NK-92 treated with Interleukin-12 subunit alpha and Interleukin-12 subunit beta, amount 100 ng/mL, for 24 hours (cell line): ENCODE results near the gene GABRG3.

Source experiments
- DNase-seq: peaks from one replicate; lab custom pipeline; 2025; lab: John Stamatoyannopoulos, UW

The GABRG3 gene

GRCh38 chr15:27097506-27097905 is 126.5 kb downstream of the GABRG3 start:
- no peak for DNase-seq

GRCh38 chr15:27101982-27102381 is 131.0 kb downstream of the GABRG3 start:
- DNase-seq: no peak

GRCh38 chr15:27111323-27111722 is 140.3 kb downstream of the GABRG3 start:
- DNase-seq: no peak

DNA sequence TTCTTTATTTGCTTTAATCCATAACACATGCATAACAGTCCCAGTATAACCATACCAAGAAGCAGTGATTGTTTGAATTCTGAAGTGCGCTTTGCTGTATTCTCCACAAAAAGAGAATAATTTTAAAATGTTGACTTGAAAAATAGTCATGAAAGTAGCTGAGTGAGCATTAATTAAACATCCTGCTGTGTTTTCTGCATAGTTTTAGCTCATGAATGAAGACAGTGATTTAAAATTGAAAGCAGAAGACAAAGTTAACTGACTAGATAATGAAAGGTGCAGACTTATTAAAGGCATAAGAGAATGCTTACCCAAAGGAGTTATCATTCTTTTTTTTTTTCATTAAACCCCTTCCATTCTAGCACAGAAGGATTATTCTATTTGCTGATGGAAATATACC is 143.5 kb downstream of the GABRG3 start:
- no peak for DNase-seq

GRCh38 chr15:27119695-27120266 is 148.8 kb downstream of the GABRG3 start:
- no peak for DNase-seq

GRCh38 chr15:27121672-27122071 is 150.7 kb downstream of the GABRG3 start:
- no peak for DNase-seq

DNA sequence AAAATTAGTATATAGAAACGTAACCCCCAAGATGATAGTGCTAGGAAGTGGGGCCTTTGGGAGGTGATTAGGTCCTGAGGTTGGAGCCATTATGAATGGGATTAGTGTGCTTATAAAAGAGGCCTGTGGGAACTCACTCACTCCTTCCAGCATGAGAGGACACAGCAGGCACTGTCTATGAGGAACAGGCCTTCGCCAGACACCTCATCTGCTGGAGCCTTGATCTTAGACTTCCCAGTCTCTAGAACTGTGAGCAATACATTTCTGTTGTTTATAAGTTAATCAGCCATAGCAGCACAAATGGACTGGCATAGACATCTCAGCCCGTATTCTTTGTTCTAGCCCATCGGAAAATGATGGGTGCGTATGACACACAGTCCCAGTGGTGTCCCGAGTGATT is 152.3 kb downstream of the GABRG3 start:
- DNase-seq: no peak

- no peak for DNase-seq
Measured at GRCh38 chr15:27123808-27124207, 152.8 kb downstream of the GABRG3 start.

DNA sequence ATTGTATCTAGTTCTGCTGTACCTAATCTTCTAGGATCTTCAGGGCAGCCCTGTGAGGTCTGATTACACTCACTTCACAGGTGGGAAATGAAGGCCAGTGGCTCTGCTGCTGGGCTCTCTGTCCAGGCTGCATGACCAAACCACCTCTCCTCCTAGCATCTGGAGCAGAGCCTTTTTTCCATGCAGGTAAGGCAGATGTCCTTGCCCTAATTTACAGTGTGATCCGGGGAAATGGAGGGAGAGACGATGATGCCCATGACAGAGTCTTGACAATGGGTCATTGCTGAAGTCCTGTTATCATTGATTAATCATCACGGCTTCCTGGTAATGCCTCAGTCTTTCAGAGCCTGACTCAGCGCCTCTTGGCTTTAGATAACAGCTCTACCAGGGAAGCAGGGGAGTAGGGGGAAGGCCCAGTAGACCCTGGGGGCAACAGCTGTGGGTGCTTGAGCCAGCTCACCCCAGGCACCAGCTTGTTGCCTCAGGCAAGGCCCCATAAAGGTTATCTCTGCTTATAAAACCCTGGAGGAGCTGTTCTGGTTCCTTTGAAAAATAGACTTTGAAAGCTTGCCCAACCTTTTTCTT is 153.4 kb downstream of the GABRG3 start:
- DNase-seq: no peak

DNA sequence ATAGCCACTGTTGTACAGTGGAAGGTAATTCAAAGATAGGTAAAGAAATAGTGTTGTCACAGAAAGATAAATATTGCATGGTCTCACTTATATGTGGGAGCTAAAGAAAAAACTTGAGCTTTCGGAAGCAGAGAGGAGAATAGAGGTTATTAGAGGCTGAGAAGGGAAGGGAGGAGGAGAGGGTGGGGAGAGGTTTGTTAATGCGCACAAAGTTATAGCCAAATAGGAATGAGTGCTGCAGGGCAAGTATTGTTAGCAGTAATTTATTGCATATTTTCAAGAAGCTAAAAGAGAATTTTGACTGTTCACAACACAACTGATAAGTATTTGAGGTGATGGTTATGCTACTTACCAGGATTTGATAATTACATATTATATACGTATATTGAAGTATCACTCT is 154.2 kb downstream of the GABRG3 start:
- no peak for DNase-seq

GRCh38 chr15:27126449-27126848 is 155.5 kb downstream of the GABRG3 start:
- DNase-seq: no peak

- no peak for DNase-seq
Measured at GRCh38 chr15:27127815-27128570, 157.0 kb downstream of the GABRG3 start.

DNA sequence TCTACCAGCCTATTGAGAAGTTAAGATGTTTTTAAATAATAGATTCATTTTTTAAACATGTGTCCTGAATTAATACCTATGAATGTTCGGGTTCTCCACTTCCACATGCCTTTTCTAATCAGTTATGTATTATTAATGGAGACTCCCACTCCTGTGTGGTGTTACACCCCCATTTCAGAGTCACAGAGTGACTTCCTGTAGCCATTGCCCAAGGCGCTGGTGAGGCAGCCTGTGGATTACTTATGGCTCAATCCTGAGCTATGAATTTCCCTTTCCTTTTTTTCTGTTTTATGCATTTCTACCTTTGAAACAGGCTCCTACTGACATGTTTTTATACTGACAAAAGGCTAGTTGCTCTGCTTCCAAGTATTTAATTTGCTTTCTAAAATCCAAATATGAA is 162.3 kb downstream of the GABRG3 start:
- no peak for DNase-seq

DNA sequence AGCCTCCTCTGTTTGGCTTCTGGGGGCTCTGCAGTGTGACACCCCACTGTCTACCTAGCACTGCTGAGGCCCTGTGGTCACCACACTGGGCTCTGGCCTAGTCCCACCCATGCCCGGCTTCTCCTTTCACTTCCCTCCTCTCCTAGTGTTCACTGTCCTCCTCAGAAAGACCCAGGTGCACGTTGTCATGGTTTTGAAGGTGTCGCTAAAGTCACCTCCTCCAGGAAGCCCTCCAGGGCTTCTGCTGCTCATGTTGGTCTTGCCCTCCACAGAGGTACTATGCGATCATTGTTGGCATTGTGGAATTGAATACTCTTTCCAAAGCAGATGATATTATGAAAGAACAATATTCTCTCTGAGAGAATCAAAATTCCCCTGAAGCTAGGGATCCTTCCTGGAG is 163.5 kb downstream of the GABRG3 start:
- no peak for DNase-seq

DNA sequence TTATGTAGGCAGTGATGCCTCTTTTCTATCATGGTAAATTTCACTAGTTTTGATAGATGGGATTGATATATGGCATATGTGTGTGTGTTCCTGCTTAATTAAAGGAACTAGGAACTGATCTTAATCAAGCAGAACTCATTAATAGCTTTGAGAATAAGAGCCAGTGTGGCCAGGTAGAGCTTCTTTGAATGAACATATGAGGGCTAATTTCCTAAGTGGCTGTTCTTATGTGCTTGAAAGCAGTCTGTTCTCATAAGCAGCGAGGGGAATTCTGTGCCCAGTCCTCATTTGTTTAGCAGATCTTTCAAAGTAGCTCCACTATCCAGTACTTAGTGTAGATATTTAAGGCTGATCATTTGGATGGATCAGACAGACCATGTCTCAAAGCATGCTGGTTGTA is 164.2 kb downstream of the GABRG3 start:
- DNase-seq: no peak

DNA sequence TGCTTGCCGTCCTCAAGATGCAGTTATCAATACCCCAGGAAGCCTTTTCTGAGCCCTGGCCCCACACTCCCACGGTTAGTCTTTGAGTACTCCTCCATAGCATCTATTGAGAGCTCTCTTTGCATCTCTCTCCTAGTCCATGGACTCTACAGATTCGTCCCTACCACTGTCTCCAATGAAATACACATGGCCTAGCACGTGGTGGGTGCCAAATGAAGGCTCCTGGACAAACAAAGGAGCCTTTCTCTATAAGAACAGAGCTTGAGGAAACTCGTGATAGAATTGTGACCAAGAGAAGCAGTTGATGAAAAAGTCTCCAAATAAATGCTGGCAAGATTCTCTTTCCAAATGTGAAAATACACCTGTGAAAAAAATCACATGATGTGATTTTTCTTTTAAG is 166.1 kb downstream of the GABRG3 start:
- DNase-seq: no peak

DNA sequence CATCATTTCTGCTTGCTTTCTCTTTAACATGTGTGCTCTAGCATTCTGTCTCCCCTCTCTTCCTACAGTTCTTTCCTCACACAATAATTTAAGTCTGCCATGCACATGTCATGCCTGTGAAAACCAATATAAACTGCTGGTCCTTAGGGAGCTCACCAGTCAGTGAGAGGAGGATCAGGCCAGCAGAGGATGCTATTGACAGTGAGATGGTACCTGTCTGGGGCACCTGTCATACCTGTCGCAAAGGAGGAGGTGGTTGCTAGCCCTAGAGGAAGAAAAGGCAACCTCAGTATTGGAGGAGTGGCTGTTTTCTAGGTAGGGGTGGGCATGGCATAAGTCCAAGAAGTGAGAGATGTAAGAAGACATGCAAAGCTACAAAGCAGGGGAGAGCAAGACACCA is 194.6 kb downstream of the GABRG3 start:
- no peak for DNase-seq

DNA sequence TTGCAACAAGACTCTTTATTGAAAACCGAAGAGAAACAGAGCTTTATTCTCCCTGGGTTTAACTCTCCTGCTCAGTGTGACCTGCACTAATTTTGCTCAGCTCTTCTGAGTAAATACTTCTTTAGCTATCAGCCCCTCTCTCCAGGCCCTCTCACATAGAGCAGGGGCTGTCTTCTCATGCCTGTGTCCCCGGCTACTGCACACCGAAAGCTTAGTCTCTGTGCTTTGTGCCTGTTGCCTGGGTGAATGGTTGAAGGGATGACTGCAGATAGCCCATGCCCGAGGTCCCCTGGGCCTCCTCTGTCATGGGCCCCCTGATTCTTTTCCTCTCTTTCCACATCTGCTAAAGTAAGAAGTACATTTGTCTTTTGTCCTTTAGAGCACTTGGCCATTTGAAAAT is 195.9 kb downstream of the GABRG3 start:
- no peak for DNase-seq

DNA sequence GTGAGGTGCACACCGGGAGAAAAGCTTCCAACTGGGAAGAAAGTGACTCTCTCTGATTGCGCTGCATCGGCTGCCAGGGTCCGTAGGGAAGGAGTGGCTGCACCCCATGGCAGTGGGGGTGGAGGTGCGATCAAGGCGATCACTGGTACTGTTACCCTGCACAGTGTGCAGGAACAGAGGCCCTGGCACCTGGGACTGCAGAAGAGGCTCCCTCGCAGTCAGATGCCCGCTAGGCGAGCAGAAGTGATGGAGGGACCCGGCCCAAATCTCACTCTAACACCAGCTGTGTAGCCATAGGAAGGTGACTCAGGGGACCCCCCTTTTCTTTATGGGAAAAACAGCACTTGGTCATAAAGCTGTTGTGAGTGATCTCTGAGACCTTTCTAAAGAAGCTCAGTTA is 196.8 kb downstream of the GABRG3 start:
- DNase-seq: no peak

DNA sequence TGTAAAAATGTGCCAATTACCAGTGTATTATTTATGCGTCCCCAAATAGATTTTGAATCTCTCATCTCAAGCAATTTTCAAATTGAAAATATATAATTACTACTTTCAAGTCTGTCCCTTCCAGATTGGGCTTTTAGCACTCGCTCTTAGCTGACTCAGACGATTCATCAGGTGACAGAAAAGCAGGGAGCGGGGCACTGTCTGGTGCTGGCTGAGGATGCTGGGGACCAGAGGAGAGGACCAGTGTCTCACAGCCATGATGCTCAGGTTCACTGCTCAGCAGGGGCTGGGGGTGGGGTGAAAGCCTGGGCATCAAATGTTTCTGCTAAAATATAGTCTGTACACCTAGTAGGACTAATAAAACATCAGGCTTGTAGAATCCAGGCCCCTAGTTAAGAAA is 199.9 kb downstream of the GABRG3 start:
- DNase-seq: no peak

- no peak for DNase-seq
Measured at GRCh38 chr15:27172821-27173220, 201.8 kb downstream of the GABRG3 start.

- DNase-seq: no peak
Measured at GRCh38 chr15:27175472-27176153, 204.6 kb downstream of the GABRG3 start.

- DNase-seq: no peak
Measured at GRCh38 chr15:27176785-27177406, 205.9 kb downstream of the GABRG3 start.
